H9 (cell line): ENCODE results near the gene SOX18. TPM values are rescaled to one million over a fixed set of nuclear protein-coding genes. Genes with fewer than 3 reads are reported as not detected.

Source experiments
- DNase-seq: peaks from one replicate; pipeline ENCODE4 v3.0.0-alpha.2; 2017
- H2AFZ ChIP-seq: one replicate; pipeline ENCODE4 v1.6.1; 2013; ENCODE audit warnings: mild to moderate bottlenecking, low read length, control low read depth, moderate library complexity
- H2AK5ac ChIP-seq: 2 replicates; pipeline ENCODE4 v1.6.1; 2013; ENCODE audit warnings: low read length, control low read depth, mixed read lengths; ENCODE audit not compliant: insufficient read length
- H2BK120ac ChIP-seq: one replicate; pipeline ENCODE4 v1.6.1; 2013; ENCODE audit warnings: low read depth, mild to moderate bottlenecking, low read length, control low read depth, inconsistent platforms; ENCODE audit not compliant: poor library complexity, severe bottlenecking
- H2BK12ac ChIP-seq: 2 replicates; pipeline ENCODE4 v1.6.1; 2013; ENCODE audit warnings: low read length, control low read depth, mixed read lengths, low read depth; ENCODE audit not compliant: insufficient read length
- H2BK15ac ChIP-seq: 2 replicates; pipeline ENCODE4 v1.6.1; 2013; ENCODE audit warnings: low read depth, low read length, control low read depth
- H2BK20ac ChIP-seq: one replicate; pipeline ENCODE4 v1.6.1; 2013; ENCODE audit warnings: low read depth, mild to moderate bottlenecking, low read length, control low read depth, inconsistent platforms; ENCODE audit not compliant: poor library complexity, severe bottlenecking
- H2BK5ac ChIP-seq: 2 replicates; pipeline ENCODE4 v1.6.1; 2013; ENCODE audit warnings: low read length, control low read depth, mixed read lengths; ENCODE audit not compliant: insufficient read length
- H3K14ac ChIP-seq: 2 replicates; pipeline ENCODE4 v1.6.1; 2013; ENCODE audit warnings: low read length, control low read depth; ENCODE audit not compliant: insufficient read depth
- H3K18ac ChIP-seq: 2 replicates; pipeline ENCODE4 v1.6.1; 2013; ENCODE audit warnings: low read depth, mild to moderate bottlenecking, mixed read lengths, low read length, control low read depth; ENCODE audit not compliant: insufficient read length
- H3K23ac ChIP-seq: 2 replicates; pipeline ENCODE4 v1.6.1; 2013; ENCODE audit warnings: low read length, control low read depth, mixed read lengths, low read depth; ENCODE audit not compliant: insufficient read length
- H3K23me2 ChIP-seq: 2 replicates; pipeline ENCODE4 v1.6.1; 2013; ENCODE audit warnings: low read depth, mild to moderate bottlenecking, mixed read lengths, low read length, control low read depth; ENCODE audit not compliant: insufficient read length, poor library complexity, severe bottlenecking
- H3K27ac ChIP-seq: 2 replicates; pipeline ENCODE4 v1.5.1; 2013; ENCODE audit warnings: low read length, control low read depth, mixed read lengths, low read depth; ENCODE audit not compliant: insufficient read length
- H3K27me3 ChIP-seq: 2 replicates; pipeline ENCODE4 v1.6.1; 2013; ENCODE audit warnings: low read length, control low read depth, inconsistent platforms; ENCODE audit not compliant: insufficient read depth
- H3K4ac ChIP-seq: 2 replicates; pipeline ENCODE4 v1.6.1; 2013; ENCODE audit warnings: low read depth, mild to moderate bottlenecking, control low read depth, inconsistent platforms, low read length, moderate library complexity
- H3K4me1 ChIP-seq: 2 replicates; pipeline ENCODE4 v1.6.1; 2013; ENCODE audit warnings: low read length, control low read depth, inconsistent platforms; ENCODE audit not compliant: insufficient read depth
- H3K4me2 ChIP-seq: 2 replicates; pipeline ENCODE4 v1.6.1; 2013; ENCODE audit warnings: low read length, control low read depth, mixed read lengths; ENCODE audit not compliant: insufficient read length, insufficient read depth
- H3K56ac ChIP-seq: 2 replicates; pipeline ENCODE4 v1.6.1; 2013; ENCODE audit warnings: low read depth, mild to moderate bottlenecking, mixed read lengths, low read length, control low read depth; ENCODE audit not compliant: insufficient read length
- H3K79me1 ChIP-seq: 2 replicates; pipeline ENCODE4 v1.6.1; 2013; ENCODE audit warnings: low read depth, mild to moderate bottlenecking, moderate library complexity, low read length, control low read depth, inconsistent platforms; ENCODE audit not compliant: insufficient read depth, poor library complexity, severe bottlenecking
- H3K79me2 ChIP-seq: 2 replicates; pipeline ENCODE4 v1.6.1; 2013; ENCODE audit warnings: low read length, control low read depth, inconsistent platforms; ENCODE audit not compliant: insufficient read depth
- H3K9ac ChIP-seq: 2 replicates; pipeline ENCODE4 v1.6.1; 2013; ENCODE audit warnings: low read length, control low read depth, mixed read lengths; ENCODE audit not compliant: insufficient read length; ENCODE audit errors: extremely low read depth
- H3K9me3 ChIP-seq: one replicate; pipeline ENCODE4 v1.6.1; 2013; ENCODE audit warnings: low read depth, low read length, inconsistent platforms; ENCODE audit not compliant: control insufficient read depth
- H3T11ph ChIP-seq: one replicate; pipeline ENCODE4 v1.6.1; 2013; ENCODE audit warnings: mild to moderate bottlenecking, low read length, control low read depth, inconsistent platforms
- H4K20me1 ChIP-seq: one replicate; pipeline ENCODE4 v1.6.1; 2013; ENCODE audit not compliant: control insufficient read depth, insufficient read length, insufficient read depth
- H4K5ac ChIP-seq: 2 replicates; pipeline ENCODE4 v1.6.1; 2013; ENCODE audit warnings: low read depth, mild to moderate bottlenecking, mixed read lengths, low read length, control low read depth; ENCODE audit not compliant: insufficient read length
- H4K8ac ChIP-seq: replicated peaks from 2 replicates; pipeline ENCODE4 v1.6.1; 2013; ENCODE audit warnings: low read length, control low read depth, mixed read lengths, low read depth; ENCODE audit not compliant: insufficient read length
- H4K91ac ChIP-seq: 2 replicates; pipeline ENCODE4 v1.6.1; 2013; ENCODE audit warnings: low read depth, mild to moderate bottlenecking, moderate library complexity, mixed read lengths, low read length, control low read depth; ENCODE audit not compliant: insufficient read length
- H3K27ac Mint-ChIP-seq, 3 experiments: 2 replicates in 2 of 3; 3 replicates in 1 of 3; pipeline ENCODE4 v1.8.0; 2020 to 2021; ENCODE audit warnings: mixed read lengths in 3 of 3, mild to moderate bottlenecking in 1 of 3, moderate library complexity in 1 of 3
- H3K27me3 Mint-ChIP-seq: 2 replicates; pipeline ENCODE4 v1.8.0; 2021; ENCODE audit warnings: low read depth, mild to moderate bottlenecking, moderate library complexity, mixed read lengths
- H3K36me3 Mint-ChIP-seq, 3 experiments: 2 replicates in 2 of 3; 3 replicates in 1 of 3; pipeline ENCODE4 v1.8.0; 2020 to 2021; ENCODE audit warnings: low read depth in 3 of 3, mixed read lengths in 3 of 3; ENCODE audit not compliant: insufficient read depth in 1 of 3
- H3K4me1 Mint-ChIP-seq, 2 experiments: 2 replicates each; pipeline ENCODE4 v1.8.0; 2020; ENCODE audit warnings: mixed read lengths in 2 of 2
- H3K4me3 Mint-ChIP-seq, 2 experiments: 2 replicates in 1 of 2; 3 replicates in 1 of 2; pipeline ENCODE4 v1.8.0; 2020 to 2021; ENCODE audit warnings: mild to moderate bottlenecking in 2 of 2, mixed read lengths in 2 of 2, moderate library complexity in 1 of 2
- H3K9me3 Mint-ChIP-seq, 2 experiments: 2 replicates in 1 of 2; 3 replicates in 1 of 2; pipeline ENCODE4 v1.8.0; 2020; ENCODE audit warnings: mild to moderate bottlenecking in 2 of 2, mixed read lengths in 2 of 2, moderate library complexity in 1 of 2
- CTCF ChIP-seq: fragments of 200-600 bp; sonication (generic); conservative IDR thresholded peaks from 3 replicates; pipeline ENCODE4 v1.8.0; 2021; ENCODE audit warnings: antibody characterized with exemption, mild to moderate bottlenecking
- WGBS: extraction: QIAGEN DNeasy Blood & Tissue Kit; methylation state at CpG from one replicate; pipeline ENCODE4 v1.1.7; 2013; ENCODE audit warnings: missing lambda C conversion rate, low lambda C conversion rate, mixed read lengths; ENCODE audit not compliant: insufficient read length; ENCODE audit errors: extremely low coverage; 5-methylcytosine and 5-hydroxymethylcytosine counted together
- total RNA-seq: library from RNA; stranded (reverse); gene quantifications from 2 replicates; pipeline ENCODE4 v1.2.1, GENCODE V29; 2021

SOX18 gene
- total RNA-seq, 1 experiment from 2014 or later, result 2.0 TPM

- H4K20me1 ChIP-seq, result no peaks in the 10 kb centered on the region
- no peak for TF ChIP-seq CTCF
- H2BK12ac ChIP-seq, result no peak overlapping the region
- H3K18ac ChIP-seq, result no peak overlapping the region
- H3K79me1 ChIP-seq, result no peaks in the 10 kb centered on the region
- no peaks in the 10 kb centered on the region for H3K79me2 ChIP-seq
- no peak for DNase-seq
- H3K4me3 Mint-ChIP-seq, result no peak overlapping the region
- H3K9me3 Mint-ChIP-seq, result peaks cover 5% of the 10 kb centered on the region in 2 experiments
- H2BK15ac ChIP-seq, result no peak overlapping the region
- no peaks in the 10 kb centered on the region for H3K23me2 ChIP-seq
- no peak overlapping the region for H3K4me2 ChIP-seq
- H3K36me3 Mint-ChIP-seq, result peaks cover 2 to 5% (median 2%) of the 10 kb centered on the region in 3 experiments; a peak in 5 of 7 replicates
- no peak overlapping the region for H3K9ac ChIP-seq
- no peaks in the 10 kb centered on the region for H3K27me3 ChIP-seq
- no peak overlapping the region for H2BK5ac ChIP-seq
- no peak overlapping the region for H3K56ac ChIP-seq
- no peak overlapping the region for H3K4ac ChIP-seq
- no peak overlapping the region for H4K5ac ChIP-seq
- no peak overlapping the region for H3T11ph ChIP-seq
- no peak overlapping the region for H4K91ac ChIP-seq
- no peak overlapping the region for H3K23ac ChIP-seq
- peaks cover 6 to 11% of the 10 kb centered on the region in 2 experiments for H3K4me1 Mint-ChIP-seq
- no peaks in the 10 kb centered on the region for H3K9me3 ChIP-seq
- no peak overlapping the region for H3K27ac Mint-ChIP-seq
- H3K4me1 ChIP-seq, result no peaks in the 10 kb centered on the region; the same call in 1 of the 2 replicates
- no peak overlapping the region for H2AK5ac ChIP-seq
- no CpG with 5 or more reads among the region's 11 CpGs for WGBS
- no peak overlapping the region for H2BK120ac ChIP-seq
- no peak overlapping the region for H3K27ac ChIP-seq
- no peak overlapping the region for H4K8ac ChIP-seq
- H3K27me3 Mint-ChIP-seq, result peaks cover 26% of the 10 kb centered on the region
- no peak overlapping the region for H2BK20ac ChIP-seq
- no peak overlapping the region for H2AFZ ChIP-seq
- H3K14ac ChIP-seq, result no peak overlapping the region; the same call in 1 of the 2 replicates
These were observed 46.5 kb upstream of the SOX18 start for GRCh38 chr20:64095927-64096326.
